Measurements from ENCODE around the gene ANKH.

GRCh38 chr5:14733661-14734060 is 137.9 kb downstream of the ANKH start:
- TF ChIP-seq POLR2AphosphoS5 (IDR thresholded peaks at IDR 0.05): no peak
- no peak for TF ChIP-seq CTCF (IDR thresholded peaks at IDR 0.05; ENCODE audit: poor library complexity, severe bottlenecking)
- TF ChIP-seq EP300 (conservative IDR thresholded peaks at IDR 0.05; ENCODE audit: poor library complexity, severe bottlenecking): no peak
- no peak for TF ChIP-seq EZH2 (IDR thresholded peaks at IDR 0.05; ENCODE audit: borderline replicate concordance, insufficient read depth, low read length, poor library complexity, severe bottlenecking)
- TF ChIP-seq TAF1 (IDR thresholded peaks at IDR 0.05; ENCODE audit: low read depth): no peak
- TF ChIP-seq SMC3 (conservative IDR thresholded peaks at IDR 0.05; ENCODE audit: poor library complexity): no peak
- TF ChIP-seq RAD21 (conservative IDR thresholded peaks at IDR 0.05): no peak
- no peak for TF ChIP-seq MXI1 (conservative IDR thresholded peaks at IDR 0.05; ENCODE audit: poor library complexity, severe bottlenecking)

Measured in neural cell (in vitro differentiated cells).